NCI-H1417 (cell line): ENCODE results near the gene FANCC.

Source experiments
- DNase-seq, 3 experiments: peaks; one replicate each; lab custom pipeline; 2025; lab: John Stamatoyannopoulos, UW

The FANCC gene

GRCh38 chr9:95071450-95071849 is 246.1 kb downstream of the FANCC start:
- DNase-seq = no peak

GRCh38 chr9:95070549-95071021 is 246.9 kb downstream of the FANCC start:
- no peak for DNase-seq

- no peak for DNase-seq
Observed at GRCh38 chr9:95067897-95068296, 249.6 kb downstream of the FANCC start.

- no peak for DNase-seq
Observed at GRCh38 chr9:95067057-95067456, 250.5 kb downstream of the FANCC start.

GRCh38 chr9:95065224-95065623 is 252.3 kb downstream of the FANCC start:
- DNase-seq = no peak

- no peak for DNase-seq
Observed at GRCh38 chr9:95063300-95063699, 254.2 kb downstream of the FANCC start.

GRCh38 chr9:95062596-95063065 is 254.9 kb downstream of the FANCC start:
- DNase-seq = no peak

- DNase-seq = no peak
Observed at GRCh38 chr9:95061916-95062595, 255.5 kb downstream of the FANCC start.

GRCh38 chr9:95060916-95061315 is 256.6 kb downstream of the FANCC start:
- DNase-seq = no peak

- DNase-seq = no peak
Observed at GRCh38 chr9:95060234-95060633, 257.3 kb downstream of the FANCC start.

GRCh38 chr9:95058795-95059386 is 258.6 kb downstream of the FANCC start:
- DNase-seq = peak in 1 of 3 experiments; percentile 18

GRCh38 chr9:95058121-95058785 is 259.3 kb downstream of the FANCC start:
- no peak for DNase-seq

GRCh38 chr9:95057101-95057500 is 260.4 kb downstream of the FANCC start:
- peak in 2 of 3 experiments; percentile 12 to 56 for DNase-seq

- DNase-seq = peak in 2 of 3 experiments; percentile 34 to 53
Observed at GRCh38 chr9:95055851-95056551, 261.5 kb downstream of the FANCC start.

GRCh38 chr9:95055334-95055850 is 262.1 kb downstream of the FANCC start:
- no peak for DNase-seq

- no peak for DNase-seq
Observed at GRCh38 chr9:95053611-95054570, 263.6 kb downstream of the FANCC start.

GRCh38 chr9:95049761-95050160 is 267.7 kb downstream of the FANCC start:
- DNase-seq = no peak
